ENCODE data around the gene SMPDL3A. TPM values are rescaled to one million over a fixed set of nuclear protein-coding genes. Genes with fewer than 3 reads are reported as not detected.

SMPDL3A gene
- total RNA-seq, 1 experiment from 2014 or later: 10.3 TPM

DNA sequence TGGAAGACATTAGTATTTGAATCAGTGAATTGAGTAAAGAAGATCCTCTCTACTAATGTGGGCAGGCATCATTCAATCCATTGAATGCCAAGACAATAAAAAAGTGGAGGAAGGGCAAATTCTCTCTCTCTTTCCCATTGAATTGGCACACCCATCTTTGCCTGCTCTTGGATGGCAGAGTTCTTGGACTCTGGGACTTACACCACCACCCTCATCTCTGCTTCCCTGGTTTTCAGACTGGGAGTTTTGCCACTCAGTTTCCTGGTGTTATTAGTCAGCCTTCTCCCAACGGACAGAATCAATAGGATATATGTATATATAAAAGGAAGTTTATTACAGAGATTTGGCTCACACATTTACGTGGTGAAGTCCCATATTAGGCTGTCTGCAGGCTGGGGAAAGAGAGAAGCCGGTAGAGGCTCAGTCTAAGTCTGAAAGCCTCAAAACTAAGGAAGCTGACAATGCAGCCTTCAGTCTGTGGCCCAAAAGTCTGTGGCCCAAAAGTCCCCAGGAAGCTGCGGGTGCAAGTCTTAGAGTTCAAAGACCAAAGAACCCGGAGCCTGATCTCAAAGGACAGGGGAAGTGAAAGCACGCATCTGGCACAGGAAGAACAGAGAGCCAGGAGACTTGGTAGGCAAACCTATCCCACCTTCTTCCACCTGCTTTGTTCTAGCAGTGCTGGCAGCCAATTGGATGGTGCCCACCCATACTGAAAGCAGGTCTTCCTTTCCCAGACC is 64.4 kb downstream of the SMPDL3A start:
- no peak overlapping the region for H3K4me3 ChIP-seq (ENCODE audit: low read depth, low read length, poor library complexity, severe bottlenecking)
- no peaks in the 10 kb centered on the region for H3K27me3 ChIP-seq (replicated peaks; ENCODE audit: insufficient read depth, low read depth, low read length, poor library complexity)
- DNase-seq (ENCODE audit: low spot score): no peak
- no peaks in the 10 kb centered on the region for H3K36me3 ChIP-seq (ENCODE audit: insufficient read depth, low read length, poor library complexity, severe bottlenecking)
- POLR2A ChIA-PET (ENCODE audit: low non-redundant PET): no interaction called here
- CTCF ChIA-PET: no interaction called here
- no peaks in the 10 kb centered on the region for H3K4me1 ChIP-seq (ENCODE audit: insufficient read depth, low read length, poor library complexity, severe bottlenecking)
- H3K9me3 ChIP-seq (ENCODE audit: low read depth, low read length, poor library complexity, severe bottlenecking): no peaks in the 10 kb centered on the region
- no TSS peak for BruUV-seq (replicated peaks)
- TF ChIP-seq CTCF (conservative IDR thresholded peaks at IDR 0.05; ENCODE audit: low read depth, low read length) (no peak), EZH2 (IDR thresholded peaks at IDR 0.05; ENCODE audit: borderline replicate concordance, low read depth, low read length, poor library complexity, severe bottlenecking) (no peak)
- intact Hi-C loops (cut with micrococcal nuclease; ENCODE audit: unreplicated experiment): no loop called here
- H3K27ac ChIP-seq (ENCODE audit: low read depth, low read length, poor library complexity, severe bottlenecking): no peak overlapping the region

Other genes starting within 250 kb of the SMPDL3A start
- gene PKIB, start 178.9 kb upstream of the SMPDL3A start, total RNA-seq (2021): 10.4 and 11.5 TPM in 2 replicates
- gene FABP7, start 9.5 kb upstream of the SMPDL3A start, total RNA-seq (2021): 1.2 and 1.4 TPM in 2 replicates
- gene CLVS2, start 207.0 kb downstream of the SMPDL3A start, total RNA-seq (2021): 84.9 and 89.6 TPM in 2 replicates